Esophagus squamous epithelium (tissue), 5 donors: ENCODE data around the gene SIRT6. TPM values are rescaled to one million over a fixed set of nuclear protein-coding genes. Genes with fewer than 3 reads are reported as not detected.

Experiments
- DNase-seq: peaks from one replicate; lab custom pipeline; 2025; lab: John Stamatoyannopoulos, UW
- H3K27ac ChIP-seq, 4 donors: fragments of 200-600 bp; sonication (generic); one replicate each; pipeline ENCODE4 v1.5.1; 2016 to 2019; ENCODE audit warnings: mild to moderate bottlenecking in 1 of 4
- H3K27me3 ChIP-seq, 4 donors: fragments of 200-600 bp; sonication (generic); 1 replicate in 3 of 4; 2 replicates in 1 of 4; pipeline versions ENCODE4 v1.5.1 to v1.6.0; 2017 to 2021; ENCODE audit warnings: antibody characterized with exemption in 1 of 4
- H3K36me3 ChIP-seq, 3 donors: fragments of 200-600 bp; sonication (generic); one replicate each; pipeline ENCODE4 v1.5.1; 2016 to 2019
- H3K4me1 ChIP-seq, 3 donors: fragments of 200-600 bp; sonication (generic); one replicate each; pipeline ENCODE4 v1.5.1; 2017 to 2019
- H3K4me3 ChIP-seq, 4 donors: fragments of 200-600 bp; sonication (generic); 1 replicate in 3 of 4; 2 replicates in 1 of 4; pipeline ENCODE4 v1.5.1; 2016 to 2019; ENCODE audit warnings: mild to moderate bottlenecking in 2 of 4, moderate library complexity in 1 of 4
- H3K9me3 ChIP-seq, 3 donors: fragments of 200-600 bp; sonication (generic); one replicate each; pipeline ENCODE4 v1.5.1; 2016 to 2019
- POLR2A ChIP-seq, 4 donors: fragments of 450-650 bp; IDR thresholded peaks; one replicate each; pipeline ENCODE4 v1.6.1; 2017; ENCODE audit warnings: antibody characterized with exemption in 4 of 4, mild to moderate bottlenecking in 4 of 4, moderate library complexity in 3 of 4
- WGBS, 2 donors: methylation state at CpG; one replicate each; pipeline ENCODE4 v1.1.5; 2018; 5-methylcytosine and 5-hydroxymethylcytosine counted together
- intact Hi-C: fragments of 100-400 bp; cut with DNase I; formaldehyde crosslinking; loops from one replicate; pipeline ENCODE4 v1.15.0; 2022
- total RNA-seq, 4 donors: library from RNA; depleted of rRNA; stranded (reverse); fragments of >200 nt; gene quantifications; one replicate each; pipeline ENCODE4 v1.1.0, GENCODE V29; 2016
- TF ChIP-seq, protein P1 (sequence below), 6 experiments: fragments of 450-650 bp in 4 of 6; fragments of 200-600 bp in 2 of 6; sonication (generic) in 2 of 6; IDR thresholded peaks; one replicate each; pipeline ENCODE4 v1.5.1; 2016 to 2019; ENCODE audit warnings: antibody characterized with exemption in 6 of 6, mild to moderate bottlenecking in 4 of 6, moderate library complexity in 4 of 6
- donor health status: DM: yes; HTN: yes; CAD: no.

The SIRT6 gene
- total RNA-seq, 4 donors from 2014 or later: 9.0 to 23.3 (median 18.3) TPM

- H3K4me1 ChIP-seq: peaks cover 0 to 8% (median 3%) of the 10 kb centered on the region in 3 donors
- H3K4me3 ChIP-seq: no peak overlapping the region
- H3K27me3 ChIP-seq: peaks cover 0 to 27% (median 0%) of the 10 kb centered on the region in 4 donors
- 90 to 92% methylated on average over 5 to 15 of the region's 41 CpGs for WGBS, 2 donors
- TF ChIP-seq, protein P1, sequence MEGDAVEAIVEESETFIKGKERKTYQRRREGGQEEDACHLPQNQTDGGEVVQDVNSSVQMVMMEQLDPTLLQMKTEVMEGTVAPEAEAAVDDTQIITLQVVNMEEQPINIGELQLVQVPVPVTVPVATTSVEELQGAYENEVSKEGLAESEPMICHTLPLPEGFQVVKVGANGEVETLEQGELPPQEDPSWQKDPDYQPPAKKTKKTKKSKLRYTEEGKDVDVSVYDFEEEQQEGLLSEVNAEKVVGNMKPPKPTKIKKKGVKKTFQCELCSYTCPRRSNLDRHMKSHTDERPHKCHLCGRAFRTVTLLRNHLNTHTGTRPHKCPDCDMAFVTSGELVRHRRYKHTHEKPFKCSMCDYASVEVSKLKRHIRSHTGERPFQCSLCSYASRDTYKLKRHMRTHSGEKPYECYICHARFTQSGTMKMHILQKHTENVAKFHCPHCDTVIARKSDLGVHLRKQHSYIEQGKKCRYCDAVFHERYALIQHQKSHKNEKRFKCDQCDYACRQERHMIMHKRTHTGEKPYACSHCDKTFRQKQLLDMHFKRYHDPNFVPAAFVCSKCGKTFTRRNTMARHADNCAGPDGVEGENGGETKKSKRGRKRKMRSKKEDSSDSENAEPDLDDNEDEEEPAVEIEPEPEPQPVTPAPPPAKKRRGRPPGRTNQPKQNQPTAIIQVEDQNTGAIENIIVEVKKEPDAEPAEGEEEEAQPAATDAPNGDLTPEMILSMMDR (IDR thresholded peaks at IDR 0.05): no peak
- no peak for TF ChIP-seq POLR2A (IDR thresholded peaks at IDR 0.05)
- DNase-seq: no peak
- H3K36me3 ChIP-seq: peaks cover 0 to 56% (median 7%) of the 10 kb centered on the region in 3 donors
- intact Hi-C loops: no loop called here
- no peaks in the 10 kb centered on the region for H3K9me3 ChIP-seq
- H3K27ac ChIP-seq: no peak overlapping the region
These were observed 7.3 kb downstream of the SIRT6 start for GRCh38 chr19:4174895-4175668.

GRCh38 chr19:4174213-4174894 lies 8.0 kb downstream of the SIRT6 start:
- H3K4me1 ChIP-seq: peaks cover 0 to 8% (median 3%) of the 10 kb centered on the region in 3 donors
- H3K36me3 ChIP-seq: peaks cover 0 to 50% (median 7%) of the 10 kb centered on the region in 3 donors
- no peak for TF ChIP-seq POLR2A (IDR thresholded peaks at IDR 0.05)
- TF ChIP-seq, protein P1 (IDR thresholded peaks at IDR 0.05): no peak
- H3K9me3 ChIP-seq: no peaks in the 10 kb centered on the region
- peaks cover 0 to 27% (median 0%) of the 10 kb centered on the region in 4 donors for H3K27me3 ChIP-seq
- H3K27ac ChIP-seq: no peak overlapping the region
- WGBS, 2 donors: 87 to 100% methylated on average over 1 to 12 of the region's 21 CpGs
- intact Hi-C loops: no loop called here
- no peak for DNase-seq
- no peak overlapping the region for H3K4me3 ChIP-seq

GRCh38 chr19:4173479-4174212 lies 8.7 kb downstream of the SIRT6 start:
- DNase-seq: no peak
- TF ChIP-seq, protein P1 (IDR thresholded peaks at IDR 0.05): no peak
- no peak for TF ChIP-seq POLR2A (IDR thresholded peaks at IDR 0.05)
- Histone ChIP-seq H3K36me3 (peaks cover 0 to 43% (median 7%) of the 10 kb centered on the region in 3 donors), H3K4me1 (peaks cover 0 to 8% (median 3%) of the 10 kb centered on the region in 3 donors), H3K4me3 (no peak overlapping the region), H3K27me3 (peaks cover 0 to 27% (median 0%) of the 10 kb centered on the region in 4 donors), H3K9me3 (no peaks in the 10 kb centered on the region), H3K27ac (no peak overlapping the region)
- intact Hi-C loops: no loop called here
- 30 to 62% methylated on average over 2 to 6 of the region's 11 CpGs for WGBS, 2 donors

DNA sequence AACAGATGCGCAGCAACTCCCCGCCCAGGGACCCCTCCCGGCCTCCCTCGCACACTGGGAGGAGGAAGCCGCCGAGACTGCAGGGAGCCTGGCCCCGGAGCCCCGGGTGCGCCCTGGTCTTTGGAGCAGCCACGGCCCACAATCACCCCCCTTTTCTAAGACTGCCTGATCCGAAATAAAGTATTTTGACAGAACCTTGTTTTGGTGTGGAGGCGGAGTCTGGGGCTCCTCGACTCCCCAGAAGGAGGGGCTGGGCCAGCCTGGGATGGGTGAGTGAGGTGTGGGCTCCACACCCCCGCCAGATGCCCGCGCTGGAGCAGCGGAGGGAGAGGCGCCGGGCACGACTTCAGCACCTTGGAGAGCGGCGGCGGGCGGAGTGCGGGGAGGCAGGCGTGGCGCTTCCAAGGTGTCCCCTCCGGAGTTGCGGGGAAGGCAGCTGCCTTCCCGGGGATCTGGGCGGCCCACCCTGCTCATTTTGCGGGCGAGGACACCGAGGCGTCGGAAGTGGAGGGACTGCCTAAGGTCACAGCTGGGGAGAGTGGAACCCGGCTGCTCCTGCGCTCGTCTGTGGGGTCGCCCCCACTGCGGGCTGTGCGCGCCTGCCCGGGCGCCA lies 9.4 kb downstream of the SIRT6 start:
- Histone ChIP-seq H3K4me3 (no peak overlapping the region), H3K4me1 (peaks cover 0 to 8% (median 3%) of the 10 kb centered on the region in 3 donors), H3K27ac (no peak overlapping the region), H3K27me3 (peaks cover 0 to 27% (median 0%) of the 10 kb centered on the region in 4 donors), H3K36me3 (peaks cover 0 to 36% (median 7%) of the 10 kb centered on the region in 3 donors), H3K9me3 (no peaks in the 10 kb centered on the region)
- DNase-seq: no peak
- 6 to 11% methylated on average over 15 to 20 of the region's 45 CpGs for WGBS, 2 donors
- TF ChIP-seq, protein P1 (IDR thresholded peaks at IDR 0.05): no peak
- TF ChIP-seq POLR2A (IDR thresholded peaks at IDR 0.05): no peak
- intact Hi-C loops: no loop called here
